DOHH2 (cell line): Measurements from ENCODE around the gene TBL3.
A peak's percentile ranks its signal among the peaks of the same experiment; 100 is the strongest.

ENCODE experiments used
- H3F3A ChIP-seq: fragments of 200-600 bp; sonication (generic), shearing (Covaris generic); 2 replicates; pipeline ENCODE4 v1.6.0; 2016; ENCODE audit warnings: antibody characterized with exemption, mild to moderate bottlenecking; ENCODE audit not compliant: control insufficient read depth, insufficient read depth
- H3K27ac ChIP-seq: fragments of 200-600 bp; sonication (generic); 2 replicates; pipeline ENCODE4 v1.5.1; 2014; ENCODE audit warnings: low read depth, mild to moderate bottlenecking, low read length, moderate library complexity
- H3K27me3 ChIP-seq: fragments of 200-600 bp; sonication (generic); 2 replicates; pipeline ENCODE4 v1.6.1; 2014; ENCODE audit warnings: mild to moderate bottlenecking, low read length, mixed read lengths; ENCODE audit not compliant: control insufficient read depth
- H3K36me3 ChIP-seq: fragments of 200-600 bp; sonication (generic); 2 replicates; pipeline ENCODE4 v1.6.1; 2014; ENCODE audit warnings: mild to moderate bottlenecking, low read length, moderate library complexity, mixed read lengths; ENCODE audit not compliant: control insufficient read depth
- H3K4me1 ChIP-seq: fragments of 200-600 bp; sonication (generic); 2 replicates; pipeline ENCODE4 v1.6.1; 2014; ENCODE audit warnings: mild to moderate bottlenecking, low read length, mixed read lengths; ENCODE audit not compliant: control insufficient read depth
- H3K4me2 ChIP-seq: fragments of 200-600 bp; sonication (generic); 2 replicates; pipeline ENCODE4 v1.6.0; 2014; ENCODE audit warnings: mild to moderate bottlenecking, low read length, moderate library complexity
- H3K4me3 ChIP-seq: fragments of 200-600 bp; sonication (generic); 2 replicates; pipeline ENCODE4 v1.5.1; 2014; ENCODE audit warnings: mild to moderate bottlenecking, low read length, mixed read lengths
- H3K79me2 ChIP-seq: fragments of 200-600 bp; sonication (generic); 2 replicates; pipeline ENCODE4 v1.6.1; 2014; ENCODE audit warnings: mild to moderate bottlenecking, low read length, mixed read lengths; ENCODE audit not compliant: control insufficient read depth
- H3K9me2 ChIP-seq: fragments of 200-600 bp; sonication (generic); replicated peaks from 2 replicates; pipeline ENCODE4 v1.6.1; 2014; ENCODE audit warnings: mild to moderate bottlenecking, low read length, mixed read lengths; ENCODE audit not compliant: control insufficient read depth
- H3K9me3 ChIP-seq: fragments of 200-600 bp; sonication (generic); 2 replicates; pipeline ENCODE4 v1.6.1; 2014; ENCODE audit warnings: antibody characterized with exemption, low read length, mixed read lengths; ENCODE audit not compliant: control insufficient read depth, insufficient read depth
- H4K20me1 ChIP-seq: fragments of 200-600 bp; sonication (generic); 2 replicates; pipeline ENCODE4 v1.6.0; 2014; ENCODE audit warnings: low read depth, mild to moderate bottlenecking, antibody characterized with exemption, low read length, moderate library complexity; ENCODE audit not compliant: control insufficient read depth, insufficient read depth
- EZH2phosphoT487 ChIP-seq: fragments of 200-600 bp; sonication (generic); IDR thresholded peaks from 2 replicates; pipeline ENCODE4 v1.6.1; 2017; ENCODE audit warnings: borderline replicate concordance, mild to moderate bottlenecking, antibody characterized with exemption, low read length, moderate library complexity, mixed read lengths
- TF ChIP-seq, protein P1 (sequence below): fragments of 200-600 bp; sonication (generic); IDR thresholded peaks from one replicate; pipeline ENCODE4 v1.5.1; 2014; ENCODE audit warnings: antibody characterized with exemption, mild to moderate bottlenecking, low read depth, low read length; ENCODE audit not compliant: poor library complexity, severe bottlenecking

Gene TBL3

GRCh38 chr16:2015117-2015946, 43.5 kb downstream of the TBL3 start:
- no peaks in the 10 kb centered on the region for H3K9me3 ChIP-seq
- no peaks in the 10 kb centered on the region for H3K9me2 ChIP-seq
- no peak overlapping the region for H3K27ac ChIP-seq
- H4K20me1 ChIP-seq, result no peaks in the 10 kb centered on the region
- H3K27me3 ChIP-seq, result peaks cover 20% of the 10 kb centered on the region
- peaks cover 5% of the 10 kb centered on the region for H3K79me2 ChIP-seq
- no peak overlapping the region for H3K4me3 ChIP-seq
- no peaks in the 10 kb centered on the region for H3F3A ChIP-seq
- H3K36me3 ChIP-seq, result no peaks in the 10 kb centered on the region
- no peak for TF ChIP-seq EZH2phosphoT487
- TF ChIP-seq, protein P1, sequence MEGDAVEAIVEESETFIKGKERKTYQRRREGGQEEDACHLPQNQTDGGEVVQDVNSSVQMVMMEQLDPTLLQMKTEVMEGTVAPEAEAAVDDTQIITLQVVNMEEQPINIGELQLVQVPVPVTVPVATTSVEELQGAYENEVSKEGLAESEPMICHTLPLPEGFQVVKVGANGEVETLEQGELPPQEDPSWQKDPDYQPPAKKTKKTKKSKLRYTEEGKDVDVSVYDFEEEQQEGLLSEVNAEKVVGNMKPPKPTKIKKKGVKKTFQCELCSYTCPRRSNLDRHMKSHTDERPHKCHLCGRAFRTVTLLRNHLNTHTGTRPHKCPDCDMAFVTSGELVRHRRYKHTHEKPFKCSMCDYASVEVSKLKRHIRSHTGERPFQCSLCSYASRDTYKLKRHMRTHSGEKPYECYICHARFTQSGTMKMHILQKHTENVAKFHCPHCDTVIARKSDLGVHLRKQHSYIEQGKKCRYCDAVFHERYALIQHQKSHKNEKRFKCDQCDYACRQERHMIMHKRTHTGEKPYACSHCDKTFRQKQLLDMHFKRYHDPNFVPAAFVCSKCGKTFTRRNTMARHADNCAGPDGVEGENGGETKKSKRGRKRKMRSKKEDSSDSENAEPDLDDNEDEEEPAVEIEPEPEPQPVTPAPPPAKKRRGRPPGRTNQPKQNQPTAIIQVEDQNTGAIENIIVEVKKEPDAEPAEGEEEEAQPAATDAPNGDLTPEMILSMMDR, result no peak
- H3K4me2 ChIP-seq, result no peak overlapping the region
- H3K4me1 ChIP-seq, result peaks cover 6% of the 10 kb centered on the region

GRCh38 chr16:2015947-2016208, 44.0 kb downstream of the TBL3 start:
- no peak overlapping the region for H3K4me2 ChIP-seq
- no peaks in the 10 kb centered on the region for H3K36me3 ChIP-seq
- no peak overlapping the region for H3K4me3 ChIP-seq
- peaks cover 26% of the 10 kb centered on the region for H3K27me3 ChIP-seq
- H4K20me1 ChIP-seq, result no peaks in the 10 kb centered on the region
- H3K9me2 ChIP-seq, result no peaks in the 10 kb centered on the region
- no peak overlapping the region for H3K27ac ChIP-seq
- H3F3A ChIP-seq, result no peaks in the 10 kb centered on the region
- TF ChIP-seq, protein P1, result no peak
- no peak for TF ChIP-seq EZH2phosphoT487
- peaks cover under 1% of the 10 kb centered on the region; the same call in 1 of the 2 replicates for H3K79me2 ChIP-seq
- H3K9me3 ChIP-seq, result no peaks in the 10 kb centered on the region
- peaks cover under 1% of the 10 kb centered on the region for H3K4me1 ChIP-seq

GRCh38 chr16:2016407-2016922, 44.6 kb downstream of the TBL3 start:
- Histone ChIP-seq H3K4me1 (no peaks in the 10 kb centered on the region), H3K79me2 (no peaks in the 10 kb centered on the region), H3K27me3 (peaks cover 26% of the 10 kb centered on the region), H3K9me3 (no peaks in the 10 kb centered on the region), H3K4me3 (no peak overlapping the region), H4K20me1 (no peaks in the 10 kb centered on the region), H3K27ac (no peak overlapping the region), H3K36me3 (no peaks in the 10 kb centered on the region), H3F3A (no peaks in the 10 kb centered on the region), H3K9me2 (no peaks in the 10 kb centered on the region), H3K4me2 (no peak overlapping the region)
- TF ChIP-seq, protein P1, result peak; percentile 76
- TF ChIP-seq EZH2phosphoT487, result no peak
